ENCODE measurements around the gene TINAG.

TINAG gene

DNA sequence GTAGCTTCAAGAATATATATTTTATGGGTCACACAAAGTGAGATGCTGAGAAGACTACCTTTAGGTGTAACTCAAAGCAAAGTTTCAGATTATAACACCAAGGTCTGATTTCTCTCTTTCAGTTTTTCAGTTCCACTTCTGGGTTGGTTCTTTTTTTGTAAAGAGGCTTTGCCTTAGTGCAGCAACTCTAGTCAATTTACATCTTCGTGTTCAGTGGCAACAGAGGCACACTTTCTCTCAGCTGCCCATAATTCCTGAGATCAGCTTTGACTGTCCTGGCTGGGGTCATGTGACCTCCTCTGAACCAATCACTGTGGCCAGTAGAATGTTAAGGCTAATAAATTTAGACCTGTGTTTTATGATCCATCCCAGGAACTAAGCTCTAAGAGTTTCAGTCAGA lies 120.2 kb downstream of the TINAG start:
- DNase-seq (ENCODE audit: low spot score) = no peak

DNA sequence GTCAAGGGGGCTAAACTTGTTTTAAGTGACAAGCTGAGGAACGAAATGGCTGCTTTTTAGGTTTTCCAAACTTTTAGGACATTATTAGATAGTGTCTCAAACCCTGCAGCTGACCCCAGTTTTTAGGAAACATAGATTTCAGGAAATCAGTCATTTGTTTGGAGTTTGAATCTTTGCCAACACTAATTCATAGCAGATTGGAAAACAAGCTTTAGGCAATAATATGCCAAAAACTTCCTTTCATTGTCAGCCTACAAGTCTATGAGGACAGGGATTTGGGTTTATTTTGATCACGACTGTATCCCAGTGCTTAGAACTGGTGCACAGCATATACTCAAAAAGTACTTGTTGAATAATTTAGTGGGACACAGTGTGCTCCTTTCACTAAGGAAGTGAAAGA lies 123.2 kb downstream of the TINAG start:
- no peak for DNase-seq (ENCODE audit: low spot score)

Data from CD4-positive, alpha-beta T cell treated with Interleukin-15 for 4 hours (primary cell).